Measurements from ENCODE around the gene MS4A2. TPM values are rescaled to one million over a fixed set of nuclear protein-coding genes. Genes with fewer than 3 reads are reported as not detected.
"Not testable (repeated sequence)": the region's sequence is repeated elsewhere in the genome, so short reads cannot be mapped to it uniquely, and the experiment has no call there.

Gene MS4A2
- 0.14 TPM in 1 of 2 replicates, not detected in the other for total RNA-seq

GRCh38 chr11:60088364-60088763, at the start of gene MS4A2:
TSS of gene MS4A2 (plus strand) at chr11:60088664. CDS start at chr11:60088766, 102 bp downstream.
- Histone ChIP-seq H3K27me3 (ENCODE audit: control insufficient read depth, insufficient read depth, low read length) (no peaks in the 10 kb centered on the region), H3K4me3 (ENCODE audit: low read depth, low read length) (no peak within 1 kb of the TSS), H3K36me3 (ENCODE audit: control insufficient read depth, insufficient read depth, low read length) (no peaks in the 10 kb centered on the region)
- TF ChIP-seq CTCF (IDR thresholded peaks at IDR 0.05; ENCODE audit: insufficient read depth, low read length, poor library complexity, severe bottlenecking) = no peak
- no peak for DNase-seq (ENCODE audit: low read depth)

- no peak within 1 kb of the TSS for H3K4me3 ChIP-seq (ENCODE audit: low read depth, low read length)
- DNase-seq (ENCODE audit: low read depth) = no peak
- no peaks in the 10 kb centered on the region for H3K36me3 ChIP-seq (ENCODE audit: control insufficient read depth, insufficient read depth, low read length)
- TF ChIP-seq CTCF (IDR thresholded peaks at IDR 0.05; ENCODE audit: insufficient read depth, low read length, poor library complexity, severe bottlenecking) = no peak
- no peaks in the 10 kb centered on the region for H3K27me3 ChIP-seq (ENCODE audit: control insufficient read depth, insufficient read depth, low read length)
Measured at GRCh38 chr11:60040109-60040508, 48.4 kb upstream of the MS4A2 start, which contains the start of gene OOSP2. TSS of gene OOSP2 (plus strand) at chr11:60040409. CDS start at chr11:60040460, 51 bp downstream.

GRCh38 chr11:60050422-60050821, 38.0 kb upstream of the MS4A2 start:
- not testable (repeated sequence) for H3K36me3 ChIP-seq (ENCODE audit: control insufficient read depth, insufficient read depth, low read length); H3K27me3 ChIP-seq (ENCODE audit: control insufficient read depth, insufficient read depth, low read length); DNase-seq (ENCODE audit: low read depth); H3K4me3 ChIP-seq (ENCODE audit: low read depth, low read length)

- not testable (repeated sequence) for DNase-seq (ENCODE audit: low read depth); H3K27me3 ChIP-seq (ENCODE audit: control insufficient read depth, insufficient read depth, low read length); H3K4me3 ChIP-seq (ENCODE audit: low read depth, low read length); H3K36me3 ChIP-seq (ENCODE audit: control insufficient read depth, insufficient read depth, low read length)
Measured at GRCh38 chr11:60050839-60051238, 37.6 kb upstream of the MS4A2 start.

- no peaks in the 10 kb centered on the region for H3K27me3 ChIP-seq (ENCODE audit: control insufficient read depth, insufficient read depth, low read length)
- no peaks in the 10 kb centered on the region for H3K36me3 ChIP-seq (ENCODE audit: control insufficient read depth, insufficient read depth, low read length)
- no peak within 1 kb of the TSS for H3K4me3 ChIP-seq (ENCODE audit: low read depth, low read length)
- no peak for TF ChIP-seq CTCF (IDR thresholded peaks at IDR 0.05; ENCODE audit: insufficient read depth, low read length, poor library complexity, severe bottlenecking)
- no peak for DNase-seq (ENCODE audit: low read depth)
Measured at GRCh38 chr11:60056349-60056969, 32.0 kb upstream of the MS4A2 start, which contains the start of gene MS4A3. TSS of gene MS4A3 (plus strand) at chr11:60056665. CDS start at chr11:60061161, 4,496 bp downstream.

- DNase-seq (ENCODE audit: low read depth) = no peak
- TF ChIP-seq CTCF (IDR thresholded peaks at IDR 0.05; ENCODE audit: insufficient read depth, low read length, poor library complexity, severe bottlenecking) = no peak
- H3K36me3 ChIP-seq (ENCODE audit: control insufficient read depth, insufficient read depth, low read length) = no peaks in the 10 kb centered on the region
- no peak overlapping the region for H3K4me3 ChIP-seq (ENCODE audit: low read depth, low read length)
- H3K27me3 ChIP-seq (ENCODE audit: control insufficient read depth, insufficient read depth, low read length) = no peaks in the 10 kb centered on the region
Measured at GRCh38 chr11:60059052-60059451, 29.4 kb upstream of the MS4A2 start.
